ENCODE results near the gene LPP. TPM values are rescaled to one million over a fixed set of nuclear protein-coding genes. Genes with fewer than 3 reads are reported as not detected.
"Not testable (repeated sequence)": the region's sequence is repeated elsewhere in the genome, so short reads cannot be mapped to it uniquely, and the experiment has no call there.

LPP gene, protein sequence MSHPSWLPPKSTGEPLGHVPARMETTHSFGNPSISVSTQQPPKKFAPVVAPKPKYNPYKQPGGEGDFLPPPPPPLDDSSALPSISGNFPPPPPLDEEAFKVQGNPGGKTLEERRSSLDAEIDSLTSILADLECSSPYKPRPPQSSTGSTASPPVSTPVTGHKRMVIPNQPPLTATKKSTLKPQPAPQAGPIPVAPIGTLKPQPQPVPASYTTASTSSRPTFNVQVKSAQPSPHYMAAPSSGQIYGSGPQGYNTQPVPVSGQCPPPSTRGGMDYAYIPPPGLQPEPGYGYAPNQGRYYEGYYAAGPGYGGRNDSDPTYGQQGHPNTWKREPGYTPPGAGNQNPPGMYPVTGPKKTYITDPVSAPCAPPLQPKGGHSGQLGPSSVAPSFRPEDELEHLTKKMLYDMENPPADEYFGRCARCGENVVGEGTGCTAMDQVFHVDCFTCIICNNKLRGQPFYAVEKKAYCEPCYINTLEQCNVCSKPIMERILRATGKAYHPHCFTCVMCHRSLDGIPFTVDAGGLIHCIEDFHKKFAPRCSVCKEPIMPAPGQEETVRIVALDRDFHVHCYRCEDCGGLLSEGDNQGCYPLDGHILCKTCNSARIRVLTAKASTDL
- total RNA-seq: 23.0 and 24.0 TPM in 2 replicates

DNA sequence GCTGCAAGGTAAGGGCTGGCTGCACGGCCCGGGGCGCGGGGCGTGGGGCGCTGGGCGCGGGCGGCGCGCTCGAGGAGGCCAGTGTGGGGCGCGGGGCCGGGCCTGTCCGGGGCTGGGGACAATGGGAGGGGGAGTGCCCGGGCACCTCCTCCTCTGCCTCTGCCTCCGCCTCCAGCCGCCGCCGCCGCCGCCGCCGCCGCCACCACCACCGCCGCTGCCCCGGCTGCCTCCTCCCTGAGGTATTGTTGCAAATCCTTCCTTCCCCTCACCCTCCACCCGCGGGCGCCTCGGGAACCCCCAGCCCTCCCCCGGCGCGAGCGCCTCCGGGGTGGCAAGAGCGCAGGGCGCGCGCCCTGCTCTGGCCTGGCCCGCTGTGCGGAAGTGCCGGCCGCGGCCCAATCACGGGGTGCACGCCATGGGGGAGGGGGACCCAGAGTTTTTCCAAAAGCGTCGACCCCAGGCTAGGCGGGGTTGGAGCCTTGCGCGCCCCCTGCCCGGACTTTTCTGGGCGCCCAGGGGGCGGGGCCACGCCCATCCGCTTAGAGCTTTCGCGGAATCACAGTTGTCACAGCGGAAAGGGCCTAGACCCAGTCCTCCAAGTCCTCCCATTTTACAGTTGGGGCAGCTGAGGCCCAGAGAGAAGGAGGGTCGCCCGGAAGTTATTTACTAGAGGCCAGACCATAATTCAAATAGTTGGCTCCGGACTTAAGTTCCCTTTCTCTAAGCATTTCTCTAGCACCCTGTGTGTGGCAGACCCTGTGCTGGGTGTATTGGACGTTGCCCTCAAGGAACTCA, at the start of gene LPP:
TSS of gene LPP (plus strand) at position 144 of the 795 bp plus-strand sequence. CDS start 251,964 bp downstream, outside the sequence.
- DNase-seq (ENCODE audit: low read depth in 2 of 2): peak in 1 of 2 donors; percentile 57

DNA sequence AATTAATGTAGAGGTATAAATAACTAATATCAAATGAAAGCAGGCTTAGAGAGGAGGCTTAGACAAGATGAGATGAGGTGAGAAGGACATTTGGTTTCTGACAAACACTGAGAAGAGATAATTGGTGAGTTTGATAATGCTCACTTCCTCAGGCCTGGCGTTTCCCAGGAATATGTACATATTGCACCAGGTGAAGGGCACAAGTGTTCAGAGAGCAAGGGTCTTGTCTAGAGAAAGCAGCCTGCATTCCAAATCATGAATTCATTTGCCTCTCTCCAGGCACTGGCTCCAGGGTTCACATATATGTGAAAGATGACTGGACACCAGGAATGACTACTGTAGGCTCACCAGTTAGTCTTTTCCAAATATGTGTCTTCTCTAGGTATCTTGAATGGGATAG, 48.0 kb upstream of the LPP start:
- DNase-seq (ENCODE audit: low read depth in 2 of 2): no peak

DNA sequence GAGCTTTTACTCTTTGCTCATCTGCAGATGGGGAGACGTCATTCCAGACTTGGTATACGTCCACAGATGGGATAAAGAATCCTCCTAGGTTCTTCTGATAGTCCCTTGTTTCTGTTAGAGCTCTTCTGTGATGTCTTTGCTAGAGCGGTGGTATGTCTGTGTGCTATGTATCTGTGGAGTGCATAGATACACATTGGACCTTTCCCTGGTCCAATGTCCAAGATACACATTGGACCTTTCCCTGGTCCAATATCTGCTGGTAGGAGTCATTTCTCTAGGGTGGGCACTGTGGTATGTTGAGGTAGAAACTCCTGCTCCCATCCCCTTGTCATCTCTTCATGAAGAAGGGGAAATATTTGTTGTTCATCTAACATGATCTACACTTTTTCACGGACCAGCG, 47.5 kb upstream of the LPP start:
- DNase-seq (ENCODE audit: low read depth in 2 of 2): no peak

DNA sequence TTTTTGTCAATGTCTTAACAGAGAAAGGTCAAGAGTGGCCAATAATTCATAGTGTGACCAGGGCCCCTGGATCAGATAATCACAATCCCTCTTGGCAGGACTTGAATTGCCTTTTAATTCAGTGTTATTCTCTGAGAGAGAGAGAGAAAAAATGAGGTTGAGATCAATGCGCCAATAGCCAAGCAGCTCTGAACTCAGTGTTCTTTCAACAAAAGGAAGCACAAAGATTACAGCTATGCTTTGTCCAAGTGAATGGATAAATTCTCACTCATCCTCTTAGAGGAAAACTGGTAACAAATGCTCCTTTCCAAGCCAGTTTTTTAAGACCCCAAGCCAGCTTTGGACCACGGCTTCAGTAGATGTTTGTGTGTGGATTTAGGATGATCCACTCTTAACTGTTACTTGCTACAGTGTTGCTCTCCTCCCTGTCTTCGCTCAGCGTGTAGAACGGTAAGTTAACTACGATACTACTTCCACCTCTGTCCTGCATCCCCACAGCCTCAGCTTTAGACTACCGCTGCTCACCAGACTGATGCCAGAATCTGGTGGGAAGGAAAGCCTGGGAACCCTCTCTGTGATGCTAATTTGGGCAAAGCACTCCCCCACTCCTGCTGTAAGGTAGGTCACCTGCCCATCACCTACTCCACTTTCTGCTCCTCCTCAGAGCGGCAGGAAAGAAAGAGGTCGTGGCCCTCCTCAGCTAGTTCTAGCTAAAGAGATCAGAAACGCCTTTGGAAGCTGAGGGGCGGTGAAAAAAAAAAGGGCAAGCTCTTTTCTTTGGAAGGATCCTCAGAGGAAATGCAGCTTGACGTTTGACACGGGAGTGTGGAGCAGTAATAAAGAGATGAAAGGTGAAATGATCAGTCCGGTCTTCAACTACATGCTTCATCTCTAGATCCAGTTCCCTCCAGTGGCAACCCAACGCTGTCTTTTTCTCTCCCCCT, 46.8 kb upstream of the LPP start:
- DNase-seq (ENCODE audit: low read depth in 2 of 2): no peak

DNA sequence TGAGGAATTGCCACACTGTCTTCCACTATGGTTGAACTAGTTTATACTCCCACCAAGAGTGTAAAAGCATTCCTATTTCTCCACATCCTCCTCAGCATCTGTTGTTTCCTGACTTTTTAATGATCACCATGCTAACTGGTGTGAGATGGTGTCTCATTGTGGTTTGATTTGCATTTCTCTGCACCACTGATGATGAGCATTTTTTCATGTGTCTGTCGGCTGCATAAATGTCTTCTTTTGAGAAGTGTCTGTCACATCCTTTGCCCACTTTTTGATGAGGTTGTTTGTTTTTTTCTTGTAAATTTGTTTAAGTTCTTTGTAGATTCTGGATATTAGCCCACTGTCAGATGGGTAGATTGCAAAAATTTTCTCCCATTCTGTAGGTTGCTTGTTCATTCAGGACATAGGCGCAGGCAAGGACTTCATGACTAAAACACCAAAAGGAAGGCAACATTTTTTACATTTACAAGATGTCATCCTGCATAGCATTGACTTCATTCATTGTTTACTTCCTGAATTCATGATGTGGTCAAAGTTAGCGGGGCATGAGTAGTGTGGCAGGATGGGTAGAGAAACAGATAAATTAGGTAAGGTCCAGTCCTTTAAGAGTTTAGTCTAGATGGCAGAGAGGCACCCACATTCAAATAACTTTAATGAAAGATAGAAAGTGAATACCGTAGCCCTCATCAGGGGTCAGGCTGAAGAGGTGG, 45.1 kb upstream of the LPP start:
- DNase-seq (ENCODE audit: low read depth in 2 of 2): peak in 1 of 2 donors; percentile 5

DNA sequence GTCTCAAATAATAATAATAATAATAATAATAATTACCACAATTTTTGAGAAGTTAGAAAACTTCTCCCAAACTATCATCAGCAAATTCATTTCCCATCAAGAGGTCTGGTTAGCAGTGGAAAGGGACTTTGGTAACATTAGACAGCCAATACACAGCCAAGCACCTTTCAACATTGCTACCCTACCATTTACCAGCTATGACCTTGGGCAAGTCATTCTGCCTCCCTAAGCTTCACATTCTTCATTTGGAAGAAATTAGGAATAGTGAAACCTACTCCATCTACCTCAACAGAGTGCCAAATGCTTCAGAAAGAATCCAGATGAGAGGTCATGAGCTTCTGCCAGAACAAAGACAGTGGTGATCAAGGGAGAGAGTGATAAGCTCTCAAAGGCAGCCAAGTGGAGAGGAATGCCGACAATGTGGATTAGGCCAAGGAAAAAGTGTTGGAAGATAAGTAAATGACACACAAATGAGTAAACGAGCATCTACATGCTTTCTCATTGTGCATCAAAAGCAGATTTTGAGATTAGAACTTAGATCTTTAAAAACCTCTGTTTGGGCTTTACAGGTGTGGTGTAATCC, 42.9 kb upstream of the LPP start:
- DNase-seq (ENCODE audit: low read depth in 2 of 2): no peak

GRCh38 chr3:188113756-188114155, 40.2 kb upstream of the LPP start:
- DNase-seq (ENCODE audit: low read depth in 2 of 2): no peak

DNA sequence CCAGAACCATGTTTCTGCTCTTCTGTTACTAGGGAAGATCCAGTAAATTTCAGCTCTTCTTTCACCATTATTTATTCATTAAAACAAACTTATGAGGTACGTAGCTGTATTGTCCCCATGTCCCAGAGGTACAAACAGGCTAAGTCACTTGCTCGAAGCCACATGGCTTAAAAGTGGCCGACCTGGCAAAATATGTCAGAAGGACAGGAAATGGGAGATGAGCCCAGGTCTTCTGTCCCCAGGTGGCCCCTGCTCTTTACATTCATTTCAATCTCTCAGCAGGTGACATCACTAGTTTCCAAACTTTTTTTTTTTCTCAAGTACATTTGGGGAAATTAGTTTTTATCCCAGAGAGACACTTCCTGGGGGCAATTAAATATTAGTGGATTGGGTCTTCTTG, 34.1 kb upstream of the LPP start:
- no peak for DNase-seq (ENCODE audit: low read depth in 2 of 2)

DNA sequence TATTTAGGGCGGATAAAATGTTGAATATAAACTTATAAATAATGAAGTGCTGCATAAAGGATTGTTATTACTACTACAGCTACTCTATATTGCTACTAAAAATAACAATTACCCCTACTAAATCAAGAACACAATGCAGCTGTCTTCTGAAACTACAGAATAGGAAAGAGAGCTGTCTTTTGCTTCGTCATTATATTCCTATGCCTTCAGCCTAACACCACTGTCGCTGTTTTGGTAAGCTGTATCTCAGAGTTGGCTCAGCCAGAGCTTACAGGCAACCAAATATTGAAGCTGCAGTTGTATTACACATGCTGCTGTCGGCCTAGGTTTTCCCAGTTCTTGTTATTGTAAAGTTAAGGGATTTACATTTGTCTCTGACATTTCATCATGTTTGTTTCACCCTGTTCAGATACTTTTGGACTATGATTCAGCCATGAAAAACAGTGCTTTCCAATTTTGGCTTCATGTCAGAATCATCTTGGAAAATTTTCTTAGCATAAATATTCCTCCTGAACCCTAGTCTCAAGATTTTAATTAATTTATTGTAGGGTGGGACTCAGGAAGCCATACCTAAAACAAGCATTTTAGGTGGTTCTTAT, 31.3 kb upstream of the LPP start:
- DNase-seq (ENCODE audit: low read depth in 2 of 2): no peak

- DNase-seq (ENCODE audit: low read depth in 2 of 2): no peak
Measured at GRCh38 chr3:188123170-188123905, 30.6 kb upstream of the LPP start.

- no peak for DNase-seq (ENCODE audit: low read depth in 2 of 2)
Measured at GRCh38 chr3:188124184-188124583, 29.8 kb upstream of the LPP start.

DNA sequence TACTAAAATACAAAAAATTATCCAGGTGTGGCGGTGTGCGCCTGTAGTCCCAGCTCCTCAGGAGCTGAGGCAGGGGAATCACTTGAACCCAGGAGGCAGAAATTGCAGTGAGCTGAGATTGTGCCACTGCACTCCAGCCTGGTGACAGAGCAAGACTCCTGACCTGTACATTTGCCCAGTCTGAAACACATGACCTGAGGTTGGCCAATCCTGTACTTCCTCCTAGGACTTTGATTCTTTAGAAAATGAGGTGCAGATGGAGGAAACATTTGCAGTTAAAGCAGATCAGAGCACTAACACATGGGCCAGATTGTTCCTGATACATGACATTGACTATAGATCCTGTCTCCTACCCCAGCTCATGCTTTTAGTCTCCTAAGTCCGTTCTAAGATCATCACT, 28.9 kb upstream of the LPP start:
- DNase-seq (ENCODE audit: low read depth in 2 of 2): no peak

DNA sequence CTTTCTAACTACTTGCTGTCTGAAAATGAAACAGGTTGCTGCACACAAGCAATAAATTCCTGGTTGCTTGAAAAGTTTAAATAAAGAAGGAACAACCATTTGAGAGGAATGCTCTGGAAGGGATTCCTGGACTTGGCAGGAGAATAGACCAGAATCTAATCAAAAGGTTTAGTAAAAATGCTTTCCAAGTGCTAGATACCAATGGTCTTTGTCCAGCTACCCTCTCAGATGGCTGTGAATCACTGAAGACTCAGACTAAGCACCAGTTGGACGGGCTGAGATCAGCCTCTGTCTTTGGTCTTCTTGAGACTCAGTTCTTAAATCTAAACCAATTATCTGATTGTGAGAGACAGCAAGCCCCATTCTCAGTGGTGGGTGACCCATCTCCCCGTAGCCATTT, 27.7 kb upstream of the LPP start:
- DNase-seq (ENCODE audit: low read depth in 2 of 2): no peak

- no peak for DNase-seq (ENCODE audit: low read depth in 2 of 2)
Measured at GRCh38 chr3:188126934-188127333, 27.0 kb upstream of the LPP start.

DNA sequence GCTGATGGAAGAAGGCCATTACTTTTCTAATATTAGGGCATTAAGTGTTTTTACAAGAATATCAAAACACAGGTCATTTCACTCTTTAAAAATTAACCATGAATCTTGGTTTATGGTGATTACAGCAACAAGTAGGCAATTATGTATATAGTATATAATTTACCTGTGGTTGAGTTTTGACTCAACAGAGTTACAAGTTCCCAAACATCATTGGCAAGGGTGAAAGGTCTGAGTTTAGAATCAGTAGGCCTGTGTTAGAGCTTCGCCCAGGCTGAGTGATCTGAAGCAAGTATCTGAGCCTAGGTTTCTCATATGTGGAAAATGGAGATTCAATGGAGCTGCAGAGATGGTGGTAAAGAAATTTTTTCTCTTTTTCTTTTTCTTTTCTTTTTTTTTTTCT, 25.1 kb upstream of the LPP start:
- no peak for DNase-seq (ENCODE audit: low read depth in 2 of 2)

- DNase-seq (ENCODE audit: low read depth in 2 of 2): not testable (repeated sequence)
Measured at GRCh38 chr3:188131023-188131422, 22.9 kb upstream of the LPP start.

GRCh38 chr3:188133219-188133618, 20.7 kb upstream of the LPP start:
- DNase-seq (ENCODE audit: low read depth in 2 of 2): peak in 1 of 2 donors; percentile 59

GRCh38 chr3:188133646-188134045, 20.3 kb upstream of the LPP start:
- DNase-seq (ENCODE audit: low read depth in 2 of 2): no peak

DNA sequence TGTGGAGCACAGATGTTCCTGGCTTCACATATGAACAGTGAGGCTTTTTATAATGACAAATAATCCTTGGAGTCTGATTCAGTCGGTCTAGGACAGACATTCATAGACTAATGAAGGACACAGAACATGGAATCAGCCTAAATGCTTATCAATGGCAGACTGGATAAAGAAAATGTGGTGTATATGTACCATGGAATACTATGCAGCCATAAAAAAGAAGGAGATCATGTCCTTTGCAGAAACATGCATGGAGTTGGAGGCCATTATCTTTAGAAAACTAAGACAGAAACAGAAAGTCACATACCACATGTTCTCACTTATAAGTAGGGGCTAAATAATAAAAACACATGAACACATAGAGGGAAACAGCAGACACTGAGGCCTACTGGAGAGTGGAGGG, 19.9 kb upstream of the LPP start:
- no peak for DNase-seq (ENCODE audit: low read depth in 2 of 2)

Data from lung microvascular endothelial cell (primary cell).